Left ventricle myocardium superior (tissue), 1 donor: ENCODE results near the gene ENPP7. TPM values are rescaled to one million over a fixed set of nuclear protein-coding genes. Genes with fewer than 3 reads are reported as not detected.

Experiments used
- ATAC-seq: fragments of 200-7000 bp; cut with Tn5 transposase; one replicate; pipeline ENCODE4 v1.9.1; 2020; ENCODE audit warnings: mild to moderate bottlenecking, moderate library complexity
- DNase-seq: peaks from one replicate; pipeline ENCODE4 v3.0.0-alpha.2; 2020
- intact Hi-C: fragments of 100-400 bp; cut with micrococcal nuclease; formaldehyde crosslinking; loops from one replicate; pipeline ENCODE4 v1.11.0; 2022
- microRNA-seq: library from miRNA; unstranded; fragments of <30 nt; microRNA quantifications from one replicate; pipeline ENCODE4 v1.2.0, GENCODE V29; 2020; ENCODE audit warnings: borderline number of aligned reads
- total RNA-seq: library from RNA; stranded (reverse); fragmentation: NEBNext Ultra II Directional; extraction: Animal tissue kit (Norgen Biotek cat#: 25700); gene quantifications from one replicate; pipeline ENCODE4 v1.2.1, GENCODE V29; 2021
- donor health status: DM: no; HTN: yes; CAD: no; lungs with severe emphysema.

The ENPP7 gene
- total RNA-seq, 1 donor from 2014 or later, result not detected

- DNase-seq, result no peak
- peak; percentile 69 for ATAC-seq
- intact Hi-C loops, result no loop called here
Observed at GRCh38 chr17:79785900-79786810, 55.4 kb downstream of the ENPP7 start.

GRCh38 chr17:79786930-79787643, 56.3 kb downstream of the ENPP7 start:
- ATAC-seq (no peak), DNase-seq (no peak)
- intact Hi-C loops, result no loop called here

- DNase-seq, result no peak
- no peak for ATAC-seq
- intact Hi-C loops, result no loop called here
Observed at GRCh38 chr17:79788455-79788854, 57.7 kb downstream of the ENPP7 start.

GRCh38 chr17:79788989-79789942, 58.5 kb downstream of the ENPP7 start:
- intact Hi-C loops, result no loop called here
- DNase-seq, result peak; percentile 28
- no peak for ATAC-seq

GRCh38 chr17:79789943-79790804, 59.4 kb downstream of the ENPP7 start:
- DNase-seq (peak; percentile 72), ATAC-seq (peak; percentile 65)
- intact Hi-C loops, result no loop called here

- intact Hi-C loops, result no loop called here
- no peak for DNase-seq
- no peak for ATAC-seq
Observed at GRCh38 chr17:79790805-79791734, 60.3 kb downstream of the ENPP7 start.

- DNase-seq (peak; percentile 17), ATAC-seq (no peak)
- intact Hi-C loops, result no loop called here
Observed at GRCh38 chr17:79791735-79792161, 61.0 kb downstream of the ENPP7 start.

Small RNA genes lying within 50 kb of the gene (microRNA-seq; reads per million reads assigned to microRNA genes)
- not detected for gene MIR4739

Other genes with a start within 250 kb of the ENPP7 start
- gene RBFOX3, start 119.9 kb upstream of the ENPP7 start, total RNA-seq, result not detected
- gene CBX2, start 47.2 kb downstream of the ENPP7 start, total RNA-seq, result 2.9 TPM
- gene CBX8, start 66.1 kb downstream of the ENPP7 start, total RNA-seq, result 8.2 TPM
- 27.4 TPM for gene CBX4, start 108.5 kb downstream of the ENPP7 start, total RNA-seq